HepG2 (cell line): ENCODE results near the gene TMEM38B. TPM values are rescaled to one million over a fixed set of nuclear protein-coding genes. Genes with fewer than 3 reads are reported as not detected.
A peak's percentile ranks its signal among the peaks of the same experiment; 100 is the strongest.

Experiments
- AGO1 ChIP-seq: fragments of 200-400 bp; formaldehyde crosslinking; IDR thresholded peaks from 2 replicates; pipeline ENCODE4 v1.6.1; 2017; ENCODE audit warnings: mild to moderate bottlenecking, low read depth, low read length, moderate library complexity; ENCODE audit not compliant: poor library complexity, severe bottlenecking
- KAT7 ChIP-seq: IDR thresholded peaks from 2 replicates; pipeline ENCODE4 v1.6.1; 2018; ENCODE audit warnings: borderline replicate concordance, missing compliant biosample characterization
- KAT8 ChIP-seq: IDR thresholded peaks from 2 replicates; pipeline ENCODE4 v1.6.1; 2016; ENCODE audit warnings: missing genetic modification reagents, missing compliant biosample characterization
- MAZ ChIP-seq, 2 experiments: sonication (generic) in 1 of 2; formaldehyde crosslinking in 1 of 2; IDR thresholded peaks; 2 replicates each; pipeline versions ENCODE4 v1.5.0 to v1.6.1; 2012 to 2020; ENCODE audit warnings: low read depth in 2 of 2, mild to moderate bottlenecking in 2 of 2, borderline replicate concordance in 1 of 2, improper control_type of control experiment in 1 of 2, low read length in 1 of 2, missing genetic modification reagents in 1 of 2, moderate library complexity in 1 of 2
- MEIS1 ChIP-seq: sonication (generic); formaldehyde crosslinking; IDR thresholded peaks from 2 replicates; pipeline ENCODE4 v1.9.0; 2021; ENCODE audit warnings: mild to moderate bottlenecking, missing genetic modification reagents, moderate library complexity, borderline replicate concordance
- MTA1 ChIP-seq: sonication (generic); formaldehyde crosslinking; IDR thresholded peaks from 2 replicates; pipeline ENCODE4 v1.4.0; 2020; ENCODE audit warnings: missing genetic modification reagents, mild to moderate bottlenecking, borderline replicate concordance
- NR3C1 ChIP-seq: sonication (generic); formaldehyde crosslinking; IDR thresholded peaks from 2 replicates; pipeline ENCODE4 v1.4.0; 2020; ENCODE audit warnings: missing genetic modification reagents
- PHF8 ChIP-seq: sonication (generic); formaldehyde crosslinking; IDR thresholded peaks from 2 replicates; pipeline ENCODE4 v1.5.0; 2020; ENCODE audit warnings: missing genetic modification reagents
- POGZ ChIP-seq: sonication (generic); formaldehyde crosslinking; IDR thresholded peaks from 2 replicates; pipeline ENCODE4 v1.4.0; 2020; ENCODE audit warnings: mild to moderate bottlenecking, missing genetic modification reagents
- RAD21 ChIP-seq: fragments of 450-650 bp; formaldehyde crosslinking; IDR thresholded peaks from 2 replicates; pipeline ENCODE4 v1.5.0; 2020; ENCODE audit warnings: mild to moderate bottlenecking
- SAFB2 ChIP-seq: sonication (generic); formaldehyde crosslinking; IDR thresholded peaks from 2 replicates; pipeline ENCODE4 v1.5.1; 2020; ENCODE audit warnings: missing genetic modification reagents, low read depth, mild to moderate bottlenecking, borderline replicate concordance
- SKI ChIP-seq: fragments of 450-650 bp; IDR thresholded peaks from one replicate; pipeline ENCODE4 v1.6.1; 2018; ENCODE audit warnings: mild to moderate bottlenecking; ENCODE audit not compliant: partially characterized antibody
- TBX2 ChIP-seq: sonication (generic); formaldehyde crosslinking; IDR thresholded peaks from 2 replicates; pipeline ENCODE4 v1.5.0; 2020; ENCODE audit warnings: missing genetic modification reagents, mild to moderate bottlenecking, borderline replicate concordance
- TBX3 ChIP-seq: fragments of 450-650 bp; IDR thresholded peaks from 2 replicates; pipeline ENCODE4 v1.6.1; 2017; ENCODE audit warnings: antibody characterized with exemption, mild to moderate bottlenecking, inconsistent platforms, borderline replicate concordance
- ZNF124 ChIP-seq: sonication (generic); formaldehyde crosslinking; IDR thresholded peaks from 2 replicates; pipeline ENCODE4 v1.4.0; 2020; ENCODE audit warnings: missing genetic modification reagents
- ZNF563 ChIP-seq: sonication (generic); formaldehyde crosslinking; IDR thresholded peaks from 2 replicates; pipeline ENCODE4 v1.8.0; 2022; ENCODE audit warnings: mild to moderate bottlenecking, moderate library complexity, missing genetic modification reagents
- ZNF614 ChIP-seq: IDR thresholded peaks from 2 replicates; pipeline ENCODE4 v1.6.1; 2018; ENCODE audit warnings: missing biosample characterization, missing genetic modification reagents, inconsistent platforms, borderline replicate concordance
- ZNF772 ChIP-seq: sonication (generic); formaldehyde crosslinking; IDR thresholded peaks from 2 replicates; pipeline ENCODE4 v1.5.0; 2020; ENCODE audit warnings: mild to moderate bottlenecking, missing genetic modification reagents
- ZNF776 ChIP-seq: sonication (generic); formaldehyde crosslinking; IDR thresholded peaks from 2 replicates; pipeline ENCODE4 v1.4.0; 2020; ENCODE audit warnings: mild to moderate bottlenecking, missing genetic modification reagents
- polyA plus RNA-seq, 8 experiments: library from polyadenylated mRNA; depleted of rRNA in 3 of 8; stranded (reverse) in 7 of 8; unstranded in 1 of 8; fragments of >200 nt; fragmentation: Illumina TruSeq in 4 of 8; extraction: Trizol in 4 of 8; gene quantifications; 2 replicates each; pipeline versions ENCODE4 v1.2.1 to v1.2.3, GENCODE V29; 2011 to 2016; ENCODE audit warnings: low read depth in 4 of 8, missing spikeins in 1 of 8, mixed read lengths in 1 of 8; ENCODE audit not compliant: insufficient read depth in 1 of 8
- total RNA-seq, 5 experiments: library from RNA; depleted of rRNA; stranded (reverse); fragments of >200 nt; fragmentation: Illumina TruSeq; extraction: Trizol; gene quantifications; 2 replicates each; pipeline ENCODE4 v1.2.3, GENCODE V29; 2016; ENCODE audit warnings: low read depth in 1 of 5
- TF ChIP-seq, protein P1 (sequence below): sonication (generic); formaldehyde crosslinking; IDR thresholded peaks from 2 replicates; pipeline ENCODE4 v1.5.0; 2020; ENCODE audit warnings: missing genetic modification reagents
- TF ChIP-seq, protein P2 (sequence below): sonication (generic); formaldehyde crosslinking; IDR thresholded peaks from 2 replicates; pipeline ENCODE4 v1.5.1; 2020; ENCODE audit warnings: mild to moderate bottlenecking, missing genetic modification reagents, borderline replicate concordance
- TF ChIP-seq, protein P3 (sequence below): sonication (generic); formaldehyde crosslinking; IDR thresholded peaks from 2 replicates; pipeline ENCODE4 v1.8.1; 2023; ENCODE audit warnings: mild to moderate bottlenecking, moderate library complexity, missing genetic modification reagents
- TF ChIP-seq, protein P4 (sequence below): sonication (generic); formaldehyde crosslinking; IDR thresholded peaks from 2 replicates; pipeline ENCODE4 v1.9.0; 2021; ENCODE audit warnings: missing genetic modification reagents, borderline replicate concordance

TMEM38B gene
- total and polyA plus RNA-seq, 2 of the 13 experiments (the other 11 are each of a cell fraction or from before 2014, with no cell fraction given) = 13.4 to 32.4 TPM

DNA sequence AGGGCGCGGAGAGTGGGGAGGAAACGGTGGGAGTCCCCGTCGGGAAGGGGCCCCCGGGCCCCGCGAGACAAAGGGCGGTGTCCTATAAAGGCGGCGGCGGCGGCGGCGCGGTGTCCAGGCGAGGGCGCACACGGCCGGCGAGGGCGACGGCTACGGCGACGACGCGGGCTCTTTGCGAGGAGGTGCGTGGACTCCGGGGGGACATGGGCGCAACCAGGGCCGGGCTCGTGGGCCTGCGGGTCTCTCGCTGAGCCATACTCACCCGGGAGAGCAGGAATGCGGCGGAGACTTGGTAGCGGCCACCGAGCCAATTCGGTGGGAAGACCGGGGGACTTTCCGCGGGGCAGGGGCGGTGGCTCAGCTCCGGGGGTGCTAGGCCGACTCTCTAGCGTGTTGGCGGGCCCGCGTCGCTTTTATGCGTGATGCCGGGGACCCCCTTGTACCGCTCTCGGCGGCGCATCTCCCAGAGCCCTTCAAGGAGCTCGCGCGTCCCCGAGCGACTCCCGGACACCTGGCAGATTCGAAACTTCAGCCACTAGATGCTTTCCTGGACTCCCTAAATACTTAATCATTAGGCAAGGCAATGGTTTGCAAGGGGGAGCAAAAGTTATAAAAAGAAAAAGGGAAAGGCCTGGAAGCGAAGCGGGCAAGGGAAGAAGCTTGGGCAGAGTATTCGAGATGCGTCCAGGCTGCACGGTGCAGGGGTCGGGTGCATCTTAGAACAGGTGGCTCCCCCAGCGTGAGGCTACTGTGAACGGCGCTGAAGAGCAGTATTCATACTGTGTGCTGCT is 38.0 kb upstream of the TMEM38B start (continued):
- TF ChIP-seq ZNF776 (CRISPR knock-in tag) (peak; percentile 64; the same call in 1 of the 2 replicates), NR3C1 (no peak), MAZ (IDR thresholded peaks at IDR 0.05; ENCODE audit: borderline replicate concordance, low read depth, low read length) (no peak), MAZ (CRISPR knock-in tag; IDR thresholded peaks at IDR 0.05; ENCODE audit: low read depth) (0 out of 2 replicates have a peak, but pooled peaks have one; percentile 27), KAT7 (CRISPR knock-in tag) (peak; percentile 67; the same call in 1 of the 2 replicates), RAD21 (CRISPR knock-in tag) (peak; percentile 75), AGO1 (peak; percentile 35), ZNF563 (CRISPR knock-in tag) (peak; percentile 81; the same call in 1 of the 2 replicates), KAT8 (CRISPR knock-in tag) (0 out of 2 replicates have a peak, but pooled peaks have one; percentile 26), ZNF124 (CRISPR knock-in tag) (0 out of 2 replicates have a peak, but pooled peaks have one; percentile 37), ZNF772 (CRISPR knock-in tag) (0 out of 2 replicates have a peak, but pooled peaks have one; percentile 18), POGZ (peak; percentile 37; the same call in 1 of the 2 replicates), TBX2 (CRISPR knock-in tag) (peak; percentile 55; the same call in 1 of the 2 replicates), MEIS1 (CRISPR knock-in tag) (no peak), PHF8 (CRISPR knock-in tag) (peak; percentile 23; the same call in 1 of the 2 replicates), SAFB2 (CRISPR knock-in tag) (0 out of 2 replicates have a peak, but pooled peaks have one; percentile 30), MTA1 (CRISPR knock-in tag) (peak; percentile 51; the same call in 1 of the 2 replicates), TBX3 (no peak), ZNF614 (CRISPR knock-in tag) (no peak), SKI (no peak)
- TF ChIP-seq, protein P1, sequence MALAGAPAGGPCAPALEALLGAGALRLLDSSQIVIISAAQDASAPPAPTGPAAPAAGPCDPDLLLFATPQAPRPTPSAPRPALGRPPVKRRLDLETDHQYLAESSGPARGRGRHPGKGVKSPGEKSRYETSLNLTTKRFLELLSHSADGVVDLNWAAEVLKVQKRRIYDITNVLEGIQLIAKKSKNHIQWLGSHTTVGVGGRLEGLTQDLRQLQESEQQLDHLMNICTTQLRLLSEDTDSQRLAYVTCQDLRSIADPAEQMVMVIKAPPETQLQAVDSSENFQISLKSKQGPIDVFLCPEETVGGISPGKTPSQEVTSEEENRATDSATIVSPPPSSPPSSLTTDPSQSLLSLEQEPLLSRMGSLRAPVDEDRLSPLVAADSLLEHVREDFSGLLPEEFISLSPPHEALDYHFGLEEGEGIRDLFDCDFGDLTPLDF (CRISPR knock-in tag) = no peak
- TF ChIP-seq, protein P2, sequence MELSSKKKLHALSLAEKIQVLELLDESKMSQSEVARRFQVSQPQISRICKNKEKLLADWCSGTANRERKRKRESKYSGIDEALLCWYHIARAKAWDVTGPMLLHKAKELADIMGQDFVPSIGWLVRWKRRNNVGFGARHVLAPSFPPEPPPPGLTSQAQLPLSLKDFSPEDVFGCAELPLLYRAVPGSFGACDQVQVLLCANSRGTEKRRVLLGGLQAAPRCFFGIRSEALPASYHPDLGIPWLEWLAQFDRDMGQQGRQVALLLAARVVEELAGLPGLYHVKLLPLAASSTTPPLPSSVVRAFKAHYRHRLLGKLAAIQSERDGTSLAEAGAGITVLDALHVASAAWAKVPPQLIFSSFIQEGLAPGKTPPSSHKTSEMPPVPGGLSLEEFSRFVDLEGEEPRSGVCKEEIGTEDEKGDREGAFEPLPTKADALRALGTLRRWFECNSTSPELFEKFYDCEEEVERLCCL (CRISPR knock-in tag) = no peak
- TF ChIP-seq, protein P3, sequence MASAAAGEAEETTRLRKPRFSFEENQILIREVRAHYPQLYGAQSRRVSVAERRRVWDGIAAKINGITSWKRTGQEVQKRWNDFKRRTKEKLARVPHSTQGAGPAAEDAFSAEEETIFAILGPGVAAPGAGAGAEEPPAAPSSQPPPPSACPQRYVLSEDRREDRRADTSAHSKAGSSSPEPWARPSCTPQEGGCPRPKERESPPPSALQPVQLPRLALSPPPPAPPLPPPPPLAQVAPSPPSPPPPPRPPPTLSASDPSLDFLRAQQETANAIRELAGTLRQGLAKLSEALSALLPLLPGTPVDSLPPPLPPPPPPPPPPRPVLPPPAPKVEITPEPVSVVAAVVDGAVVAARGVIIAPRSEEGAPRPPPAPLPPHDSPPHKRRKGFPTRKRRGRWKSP = 0 out of 2 replicates have a peak, but pooled peaks have one; percentile 62
- TF ChIP-seq, protein P4, sequence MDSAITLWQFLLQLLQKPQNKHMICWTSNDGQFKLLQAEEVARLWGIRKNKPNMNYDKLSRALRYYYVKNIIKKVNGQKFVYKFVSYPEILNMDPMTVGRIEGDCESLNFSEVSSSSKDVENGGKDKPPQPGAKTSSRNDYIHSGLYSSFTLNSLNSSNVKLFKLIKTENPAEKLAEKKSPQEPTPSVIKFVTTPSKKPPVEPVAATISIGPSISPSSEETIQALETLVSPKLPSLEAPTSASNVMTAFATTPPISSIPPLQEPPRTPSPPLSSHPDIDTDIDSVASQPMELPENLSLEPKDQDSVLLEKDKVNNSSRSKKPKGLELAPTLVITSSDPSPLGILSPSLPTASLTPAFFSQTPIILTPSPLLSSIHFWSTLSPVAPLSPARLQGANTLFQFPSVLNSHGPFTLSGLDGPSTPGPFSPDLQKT = 0 out of 2 replicates have a peak, but pooled peaks have one; percentile 14
